Measurements from ENCODE around the gene MS4A5.
"Not testable (repeated sequence)": the region's sequence is repeated elsewhere in the genome, so short reads cannot be mapped to it uniquely, and the experiment has no call there.

MS4A5 gene

GRCh38 chr11:60429272-60429671 is at the start of gene MS4A5:
Gene MS4A5 (plus strand): TSS chr11:60429572. CDS start chr11:60429675, 103 bp downstream.
- DNase-seq, result no peak

GRCh38 chr11:60389279-60389910 is 40.0 kb upstream of the MS4A5 start:
- DNase-seq, result no peak

DNA sequence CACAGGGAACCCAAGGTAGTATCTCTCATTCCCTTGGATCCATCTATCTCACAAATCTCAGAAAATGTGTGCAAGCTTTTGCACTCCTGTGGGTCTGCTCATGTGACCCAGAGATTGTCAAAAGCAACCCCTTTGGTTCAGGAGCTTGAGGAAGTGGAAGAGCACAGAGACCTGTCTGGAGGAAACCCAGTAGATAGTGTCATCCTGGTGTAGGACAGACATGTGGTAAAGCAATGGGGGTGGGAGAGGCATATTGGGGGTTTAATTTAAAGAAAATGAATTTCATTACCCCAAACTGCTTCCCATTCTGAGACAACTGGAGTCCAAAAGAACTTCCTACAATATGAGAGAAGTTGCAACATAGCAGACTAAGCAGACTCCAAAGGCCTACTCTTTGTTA is 39.0 kb upstream of the MS4A5 start:
- DNase-seq, result no peak

GRCh38 chr11:60392361-60392760 is 37.0 kb upstream of the MS4A5 start:
- DNase-seq, result no peak

- DNase-seq, result no peak
These were observed 36.4 kb upstream of the MS4A5 start for GRCh38 chr11:60393016-60393415.

- DNase-seq, result no peak
These were observed 34.5 kb upstream of the MS4A5 start for GRCh38 chr11:60394666-60395380.

- no peak for DNase-seq
These were observed 33.0 kb upstream of the MS4A5 start, which contains the start of gene MS4A14 for GRCh38 chr11:60396382-60396781. Gene MS4A14 (plus strand): TSS chr11:60396459. CDS start chr11:60396579, 120 bp downstream.

DNA sequence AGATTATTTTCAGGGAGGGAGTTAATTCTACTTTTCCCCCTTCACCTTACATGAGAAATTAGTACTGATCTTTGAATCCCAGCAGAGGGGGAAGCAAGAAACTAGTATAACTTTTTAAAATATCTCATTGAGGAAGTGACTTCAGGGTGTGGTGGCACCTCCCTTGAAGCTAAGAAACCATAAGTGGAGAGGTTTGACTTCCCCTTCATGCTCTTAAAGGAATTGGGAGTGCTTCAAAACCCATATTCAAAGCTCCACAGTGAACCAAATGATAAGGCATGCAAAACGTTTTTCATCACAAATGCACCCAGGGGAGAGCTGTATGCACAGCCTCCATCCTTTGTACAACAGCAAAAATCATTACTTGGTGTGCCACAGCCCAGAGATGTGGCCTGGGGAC is 32.6 kb upstream of the MS4A5 start:
- DNase-seq, result no peak

DNA sequence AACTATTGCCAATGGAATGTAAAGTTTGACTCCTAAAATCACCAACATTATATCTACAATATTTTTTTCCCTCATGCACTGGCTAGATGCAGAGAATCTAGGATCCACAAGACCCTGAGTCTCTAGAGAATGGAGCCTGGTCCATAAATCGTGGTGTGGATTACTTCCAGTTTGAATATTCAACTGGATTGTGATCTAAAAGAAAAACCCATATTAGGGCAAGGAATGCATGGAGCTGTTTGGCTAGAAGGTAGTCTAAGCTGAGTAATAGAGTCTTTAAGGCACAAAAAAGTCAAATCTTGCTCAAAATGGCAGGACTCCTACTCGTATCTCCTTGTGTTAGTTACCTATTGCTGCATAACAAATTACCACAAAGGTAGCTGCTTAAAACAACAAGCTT is 9.4 kb upstream of the MS4A5 start:
- no peak for DNase-seq

DNA sequence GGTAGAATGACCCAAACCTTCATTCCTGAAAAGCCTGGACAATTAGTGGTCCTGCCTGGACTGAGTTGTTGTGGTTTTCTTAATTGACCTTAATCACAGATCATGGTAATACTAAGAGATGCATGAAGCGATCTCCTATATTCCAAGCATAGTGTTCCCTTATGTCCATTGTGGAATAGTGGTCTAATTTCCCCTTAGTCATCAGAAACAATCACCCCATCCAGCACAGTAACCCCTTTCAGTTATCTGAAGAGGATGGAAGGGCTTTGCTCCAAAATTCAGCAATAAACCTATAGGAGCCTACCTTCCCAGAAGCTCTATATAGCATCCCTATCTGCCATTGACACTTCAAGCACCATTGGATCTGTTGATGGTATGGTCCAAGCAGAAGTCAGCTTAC is 6.8 kb upstream of the MS4A5 start:
- DNase-seq, result no peak

GRCh38 chr11:60428517-60428916 is 855 bp upstream of the MS4A5 start:
- DNase-seq, result no peak

DNA sequence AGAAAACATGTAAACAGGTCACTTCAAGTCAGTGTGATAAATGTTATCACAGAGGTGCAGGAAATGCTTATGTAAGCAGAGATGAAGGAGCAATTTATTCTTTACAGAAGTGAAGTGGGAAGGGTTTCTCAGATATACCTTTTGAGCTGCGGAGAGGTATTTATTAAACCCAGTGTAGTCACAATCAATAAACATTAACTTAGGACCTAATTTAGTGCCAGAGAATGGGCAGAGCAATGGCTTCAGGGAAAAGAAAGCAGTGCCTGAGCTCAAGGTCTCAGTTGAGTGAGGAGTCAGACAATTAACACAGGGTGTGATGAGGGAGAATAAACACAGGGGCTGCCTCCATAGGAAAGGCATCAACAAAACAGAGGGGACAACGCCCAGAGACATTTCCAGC is 1.9 kb downstream of the MS4A5 start:
- no peak for DNase-seq

DNA sequence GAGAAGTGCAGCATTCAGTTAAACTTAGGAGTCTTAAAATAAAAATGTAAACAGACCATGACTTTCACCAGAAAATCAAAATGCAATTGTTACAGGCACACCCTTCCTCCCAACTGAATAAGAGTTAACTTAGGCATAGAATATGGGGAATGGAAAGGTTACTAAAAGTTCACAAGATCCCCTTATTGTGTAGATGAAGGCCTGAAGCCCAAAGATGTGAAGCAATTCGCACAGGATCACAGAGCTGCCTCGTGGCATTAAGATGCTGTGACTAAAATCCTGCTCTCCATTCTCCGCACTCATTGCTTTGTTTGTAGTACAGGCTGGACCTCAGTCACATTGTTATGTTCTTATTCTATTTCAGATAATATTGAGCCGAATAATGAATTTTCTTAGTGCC is 4.0 kb downstream of the MS4A5 start:
- DNase-seq, result no peak

- no peak for DNase-seq
These were observed 17.7 kb downstream of the MS4A5 start for GRCh38 chr11:60447070-60447469.

GRCh38 chr11:60447846-60448245 is 18.5 kb downstream of the MS4A5 start:
- DNase-seq, result no peak

DNA sequence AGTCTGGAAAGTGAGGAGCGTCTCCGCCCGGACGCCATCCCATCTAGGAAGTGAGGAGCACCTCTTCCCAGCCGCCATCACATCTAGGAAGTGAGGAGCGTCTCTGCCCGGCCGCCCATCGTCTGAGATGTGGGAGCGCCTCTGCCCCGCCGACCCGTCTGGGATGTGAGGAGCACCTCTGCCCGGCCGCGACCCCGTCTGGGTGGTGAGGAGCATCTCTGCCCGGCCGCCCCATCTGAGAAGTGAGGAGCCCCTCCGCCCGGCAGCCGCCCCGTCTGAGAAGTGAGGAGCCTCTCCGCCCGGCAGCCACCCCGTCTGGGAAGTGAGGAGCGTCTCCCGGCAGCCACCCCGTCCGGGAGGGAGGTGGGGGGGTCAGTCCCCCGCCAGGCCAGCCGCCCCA is 21.8 kb downstream of the MS4A5 start:
- not testable (repeated sequence) for DNase-seq

- no peak for DNase-seq
These were observed 24.8 kb downstream of the MS4A5 start for GRCh38 chr11:60454212-60454611.

DNA sequence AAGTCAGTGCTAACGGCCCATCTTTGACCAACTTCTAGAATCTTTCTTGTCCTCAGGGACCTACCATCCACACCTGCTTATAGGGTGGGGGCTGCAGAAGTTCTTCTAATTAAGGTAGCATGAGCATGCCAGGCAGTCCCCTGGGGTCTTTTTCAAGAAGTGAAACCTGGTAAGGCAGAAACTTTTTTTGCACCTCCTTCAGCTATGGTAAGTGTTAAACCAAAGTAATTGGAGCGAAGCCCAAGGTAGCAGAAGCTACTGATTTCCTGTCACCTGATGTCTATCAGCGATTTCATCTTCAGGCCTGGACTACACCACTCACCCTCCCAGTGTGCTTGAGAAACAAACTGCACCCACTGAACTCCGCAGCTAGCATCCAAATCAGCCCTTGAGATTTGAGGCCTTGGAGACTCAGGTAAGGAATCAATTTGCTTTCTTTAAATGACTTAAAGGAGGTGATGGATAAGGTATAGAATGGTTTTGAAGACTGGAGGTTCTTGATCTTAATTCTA is 26.2 kb downstream of the MS4A5 start, which contains the start of gene MS4A1:
Gene MS4A1 (plus strand): TSS at position 317 of the 512 bp plus-strand sequence. CDS start 6,528 bp downstream, outside the sequence.
- no peak for DNase-seq

GRCh38 chr11:60457576-60457975 is 28.2 kb downstream of the MS4A5 start:
- DNase-seq, result no peak

DNA sequence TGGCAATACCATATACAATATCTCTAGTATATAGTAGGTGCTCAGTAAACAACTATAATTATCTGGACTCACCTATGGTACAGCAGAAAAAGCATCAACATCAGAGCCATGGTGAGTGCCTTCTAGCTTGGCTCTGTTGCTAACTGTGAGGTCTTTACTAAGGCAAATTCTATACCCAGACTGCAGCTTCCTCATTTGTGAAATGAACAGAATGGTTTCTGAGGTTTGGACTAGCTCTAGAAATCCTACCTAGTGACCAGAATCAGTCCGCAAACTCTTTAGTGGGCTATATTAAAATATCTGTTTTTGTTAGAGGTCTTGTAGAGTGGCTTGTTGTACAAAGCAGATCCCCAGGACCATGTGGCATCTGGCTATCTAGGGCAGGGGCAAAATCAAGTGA is 30.0 kb downstream of the MS4A5 start:
- DNase-seq, result no peak

GRCh38 chr11:60468829-60469228 is 39.5 kb downstream of the MS4A5 start:
- DNase-seq, result no peak

GRCh38 chr11:60469723-60470122 is 40.4 kb downstream of the MS4A5 start:
- no peak for DNase-seq

GRCh38 chr11:60477035-60477445 is 47.7 kb downstream of the MS4A5 start:
- no peak for DNase-seq

DNA sequence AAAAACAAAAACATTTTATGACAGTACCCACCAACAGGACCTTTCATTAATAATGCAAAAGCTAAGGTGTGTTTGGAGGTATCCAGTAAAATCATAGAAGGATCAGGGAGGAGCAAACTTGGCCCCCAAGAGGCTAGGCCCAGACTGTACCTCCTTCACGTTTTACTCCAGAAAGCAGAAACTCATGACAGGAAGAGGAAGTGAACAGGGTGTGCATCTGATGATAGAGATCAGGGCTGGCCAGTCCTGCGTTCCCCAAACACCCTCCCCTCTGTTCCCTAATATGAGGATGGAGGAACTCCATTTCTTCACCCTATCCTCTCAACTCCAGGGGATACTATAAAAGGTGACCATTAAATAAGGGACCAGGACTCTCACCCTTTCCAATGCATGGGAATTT is 53.0 kb downstream of the MS4A5 start:
- no peak for DNase-seq
